HepG2 (cell line): ENCODE data around the gene SRPRB.

ENCODE experiments used
- KAT8 ChIP-seq: IDR thresholded peaks from 2 replicates; pipeline ENCODE4 v1.6.1; 2016; ENCODE audit warnings: missing genetic modification reagents, missing compliant biosample characterization
- LCORL ChIP-seq, 2 experiments: fragments of 450-650 bp in 1 of 2; sonication (generic) in 1 of 2; formaldehyde crosslinking in 1 of 2; IDR thresholded peaks; 2 replicates each; pipeline versions ENCODE4 v1.5.0 to v1.6.1; 2017 to 2020; ENCODE audit warnings: antibody characterized with exemption in 1 of 2, missing genetic modification reagents in 1 of 2
- POGZ ChIP-seq: sonication (generic); formaldehyde crosslinking; IDR thresholded peaks from 2 replicates; pipeline ENCODE4 v1.4.0; 2020; ENCODE audit warnings: mild to moderate bottlenecking, missing genetic modification reagents
- ZNF101 ChIP-seq: sonication (generic); formaldehyde crosslinking; IDR thresholded peaks from 2 replicates; pipeline ENCODE4 v1.4.0; 2020; ENCODE audit warnings: mild to moderate bottlenecking, low read depth, missing genetic modification reagents, borderline replicate concordance
- ZNF354B ChIP-seq: sonication (generic); formaldehyde crosslinking; IDR thresholded peaks from 2 replicates; pipeline ENCODE4 v1.8.0; 2022; ENCODE audit warnings: mild to moderate bottlenecking, missing genetic modification reagents

GRCh38 chr3:133782454-133782853 lies 23.2 kb upstream of the SRPRB start:
- TF ChIP-seq ZNF354B (CRISPR knock-in tag) (no peak), KAT8 (CRISPR knock-in tag) (no peak), ZNF101 (CRISPR knock-in tag) (no peak), POGZ (CRISPR knock-in tag) (no peak), LCORL (IDR thresholded peaks at IDR 0.05) (no peak), LCORL (CRISPR knock-in tag; IDR thresholded peaks at IDR 0.05) (no peak)
